HG02981 (cell line): ENCODE data around the gene LDB2.

Experiments used
- ATAC-seq: cut with Tn5 transposase; IDR thresholded peaks from one replicate; pipeline ENCODE4 v1.9.1; 2021; ENCODE audit warnings: mild to moderate bottlenecking, moderate library complexity; ENCODE audit not compliant: unreplicated experiment

The LDB2 gene

GRCh38 chr4:16726368-16727050 is 171.9 kb downstream of the LDB2 start:
- ATAC-seq: no peak

GRCh38 chr4:16725252-16725651 is 173.2 kb downstream of the LDB2 start:
- no peak for ATAC-seq

GRCh38 chr4:16722416-16722815 is 176.0 kb downstream of the LDB2 start:
- no peak for ATAC-seq

- ATAC-seq: no peak
Measured at GRCh38 chr4:16721613-16722291, 176.7 kb downstream of the LDB2 start.

- no peak for ATAC-seq
Measured at GRCh38 chr4:16720761-16721160, 177.7 kb downstream of the LDB2 start.

GRCh38 chr4:16717266-16717970 is 181.0 kb downstream of the LDB2 start:
- no peak for ATAC-seq

GRCh38 chr4:16715482-16715881 is 183.0 kb downstream of the LDB2 start:
- no peak for ATAC-seq

GRCh38 chr4:16714191-16714590 is 184.3 kb downstream of the LDB2 start:
- ATAC-seq: no peak

- no peak for ATAC-seq
Measured at GRCh38 chr4:16713696-16714095, 184.7 kb downstream of the LDB2 start.

- no peak for ATAC-seq
Measured at GRCh38 chr4:16713271-16713670, 185.2 kb downstream of the LDB2 start.

GRCh38 chr4:16710198-16710597 is 188.2 kb downstream of the LDB2 start:
- ATAC-seq: no peak

GRCh38 chr4:16707874-16708273 is 190.6 kb downstream of the LDB2 start:
- no peak for ATAC-seq

GRCh38 chr4:16706251-16706650 is 192.2 kb downstream of the LDB2 start:
- no peak for ATAC-seq

GRCh38 chr4:16705341-16705740 is 193.1 kb downstream of the LDB2 start:
- no peak for ATAC-seq

- ATAC-seq: no peak
Measured at GRCh38 chr4:16704489-16704888, 194.0 kb downstream of the LDB2 start.

- no peak for ATAC-seq
Measured at GRCh38 chr4:16695896-16696295, 202.5 kb downstream of the LDB2 start.

- no peak for ATAC-seq
Measured at GRCh38 chr4:16694884-16695276, 203.6 kb downstream of the LDB2 start.

GRCh38 chr4:16694173-16694883 is 204.1 kb downstream of the LDB2 start:
- no peak for ATAC-seq

- no peak for ATAC-seq
Measured at GRCh38 chr4:16693641-16694040, 204.8 kb downstream of the LDB2 start.

- ATAC-seq: no peak
Measured at GRCh38 chr4:16692961-16693506, 205.4 kb downstream of the LDB2 start.

- no peak for ATAC-seq
Measured at GRCh38 chr4:16692524-16692923, 205.9 kb downstream of the LDB2 start.
